Loucy (cell line): ENCODE results near the gene ABCC6.

Source experiments
- H2AFZ ChIP-seq: fragments of 200-600 bp; sonication (generic); 2 replicates; pipeline ENCODE4 v1.6.0; 2016; ENCODE audit warnings: antibody characterized with exemption, mild to moderate bottlenecking, low read length, moderate library complexity
- H3F3A ChIP-seq: fragments of 200-600 bp; 2 replicates; pipeline ENCODE4 v1.6.0; 2016; ENCODE audit warnings: antibody characterized with exemption, low read depth, mild to moderate bottlenecking
- H3K27me3 ChIP-seq: fragments of 200-600 bp; sonication (generic); 2 replicates; pipeline ENCODE4 v1.6.1; 2014; ENCODE audit warnings: low read length, mild to moderate bottlenecking; ENCODE audit not compliant: insufficient read depth, poor library complexity, severe bottlenecking
- H3K36me3 ChIP-seq: fragments of 200-600 bp; sonication (generic); 2 replicates; pipeline ENCODE4 v1.6.1; 2016; ENCODE audit warnings: low read length; ENCODE audit not compliant: insufficient read depth
- H3K4me1 ChIP-seq: fragments of 200-600 bp; sonication (generic); 2 replicates; pipeline ENCODE4 v1.5.1; 2014; ENCODE audit warnings: low read length, mild to moderate bottlenecking; ENCODE audit not compliant: insufficient read depth, poor library complexity, severe bottlenecking
- H3K4me2 ChIP-seq: fragments of 200-600 bp; sonication (generic); 2 replicates; pipeline ENCODE4 v1.6.0; 2014; ENCODE audit warnings: antibody characterized with exemption, low read length, low read depth, mild to moderate bottlenecking; ENCODE audit not compliant: poor library complexity, severe bottlenecking
- H3K4me3 ChIP-seq: fragments of 200-600 bp; sonication (generic); 2 replicates; pipeline ENCODE4 v1.5.1; 2014; ENCODE audit warnings: low read length, mild to moderate bottlenecking, mixed read lengths; ENCODE audit not compliant: poor library complexity, severe bottlenecking
- H3K79me2 ChIP-seq: fragments of 200-600 bp; sonication (generic); 2 replicates; pipeline ENCODE4 v1.6.1; 2014; ENCODE audit warnings: low read length; ENCODE audit not compliant: insufficient read depth
- H3K9ac ChIP-seq: fragments of 200-600 bp; sonication (generic); 2 replicates; pipeline ENCODE4 v1.6.0; 2014; ENCODE audit warnings: mild to moderate bottlenecking, low read depth, low read length, moderate library complexity; ENCODE audit not compliant: poor library complexity, severe bottlenecking
- H3K9me2 ChIP-seq: fragments of 200-600 bp; sonication (generic); replicated peaks from 2 replicates; pipeline ENCODE4 v1.6.1; 2016; ENCODE audit warnings: low read depth, low read length, mixed read lengths
- H3K9me3 ChIP-seq: fragments of 200-600 bp; sonication (generic); 2 replicates; pipeline ENCODE4 v1.6.1; 2014; ENCODE audit warnings: mild to moderate bottlenecking, antibody characterized with exemption, low read length, low read depth; ENCODE audit not compliant: insufficient read depth
- H4K20me1 ChIP-seq: fragments of 200-600 bp; sonication (generic); 2 replicates; pipeline ENCODE4 v1.6.0; 2014; ENCODE audit warnings: antibody characterized with exemption, low read length, mild to moderate bottlenecking; ENCODE audit not compliant: insufficient read depth, poor library complexity, severe bottlenecking
- CTCF ChIP-seq: fragments of 200-600 bp; sonication (generic); conservative IDR thresholded peaks from 2 replicates; pipeline ENCODE4 v1.5.1; 2014; ENCODE audit warnings: mild to moderate bottlenecking, antibody characterized with exemption, low read length
- EZH2phosphoT487 ChIP-seq: fragments of 200-600 bp; IDR thresholded peaks from 2 replicates; pipeline ENCODE4 v1.6.1; 2018; ENCODE audit warnings: antibody characterized with exemption, mild to moderate bottlenecking, moderate library complexity, borderline replicate concordance

Gene ABCC6

GRCh38 chr16:16151315-16151714, 72.0 kb downstream of the ABCC6 start:
- Histone ChIP-seq H3K4me2 (no peak overlapping the region), H3K9me3 (no peaks in the 10 kb centered on the region), H3K4me3 (no peak overlapping the region), H4K20me1 (no peaks in the 10 kb centered on the region), H2AFZ (no peak overlapping the region), H3F3A (no peaks in the 10 kb centered on the region), H3K79me2 (no peaks in the 10 kb centered on the region), H3K9me2 (no peaks in the 10 kb centered on the region), H3K9ac (no peak overlapping the region), H3K27me3 (no peaks in the 10 kb centered on the region), H3K36me3 (no peaks in the 10 kb centered on the region), H3K4me1 (no peaks in the 10 kb centered on the region)
- TF ChIP-seq CTCF (no peak), EZH2phosphoT487 (no peak)

GRCh38 chr16:16150878-16151152, 72.5 kb downstream of the ABCC6 start:
- Histone ChIP-seq H3K9ac (no peak overlapping the region), H4K20me1 (no peaks in the 10 kb centered on the region), H3K4me3 (no peak overlapping the region), H3K4me1 (no peaks in the 10 kb centered on the region), H3K9me2 (no peaks in the 10 kb centered on the region), H2AFZ (no peak overlapping the region), H3F3A (no peaks in the 10 kb centered on the region), H3K27me3 (no peaks in the 10 kb centered on the region), H3K4me2 (no peak overlapping the region), H3K9me3 (no peaks in the 10 kb centered on the region), H3K79me2 (no peaks in the 10 kb centered on the region), H3K36me3 (no peaks in the 10 kb centered on the region)
- no peak for TF ChIP-seq EZH2phosphoT487
- no peak for TF ChIP-seq CTCF

GRCh38 chr16:16150117-16150877, 73.0 kb downstream of the ABCC6 start:
- Histone ChIP-seq H4K20me1 (no peaks in the 10 kb centered on the region), H3K4me3 (no peak overlapping the region), H3F3A (no peaks in the 10 kb centered on the region), H3K27me3 (no peaks in the 10 kb centered on the region), H3K9me2 (no peaks in the 10 kb centered on the region), H3K4me1 (no peaks in the 10 kb centered on the region), H3K4me2 (no peak overlapping the region), H2AFZ (no peak overlapping the region), H3K9me3 (no peaks in the 10 kb centered on the region), H3K79me2 (no peaks in the 10 kb centered on the region), H3K36me3 (no peaks in the 10 kb centered on the region), H3K9ac (no peak overlapping the region)
- no peak for TF ChIP-seq EZH2phosphoT487
- no peak for TF ChIP-seq CTCF
